CD14-positive monocyte (primary cell): ENCODE data around the gene CAPZA1. TPM values are rescaled to one million over a fixed set of nuclear protein-coding genes. Genes with fewer than 3 reads are reported as not detected.

Experiments
- DNase-seq, 3 donors: peaks; one replicate each; pipeline ENCODE4 v3.0.0-alpha.2; 2011 to 2022
- H2AFZ ChIP-seq: 2 replicates; pipeline ENCODE4 v1.6.0; 2012; ENCODE audit warnings: mild to moderate bottlenecking, low read depth, low read length, inconsistent platforms; ENCODE audit not compliant: insufficient read depth, poor library complexity, severe bottlenecking
- H3K27ac ChIP-seq, 2 donors: 1 replicate in 1 of 2; 2 replicates in 1 of 2; pipeline ENCODE4 v1.5.1; 2012 to 2013; ENCODE audit warnings: low read length in 2 of 2, control low read depth in 1 of 2, inconsistent platforms in 1 of 2, low read depth in 1 of 2, mild to moderate bottlenecking in 1 of 2
- H3K27me3 ChIP-seq, 2 donors: one replicate each; pipeline versions ENCODE4 v1.6.0 to v1.6.1; 2011 to 2013; ENCODE audit warnings: low read length in 2 of 2; ENCODE audit not compliant: control insufficient read depth in 2 of 2, insufficient read depth in 2 of 2
- H3K36me3 ChIP-seq, 2 donors: replicated peaks in 1 of 2; 1 replicate in 1 of 2; 2 replicates in 1 of 2; pipeline versions ENCODE4 v1.5.1 to v1.6.1; 2012 to 2013; ENCODE audit warnings: low read length in 2 of 2, control low read depth in 1 of 2, inconsistent platforms in 1 of 2, mild to moderate bottlenecking in 1 of 2; ENCODE audit not compliant: insufficient read depth in 2 of 2, control insufficient read depth in 1 of 2
- H3K4me1 ChIP-seq, 2 donors: 1 replicate in 1 of 2; 2 replicates in 1 of 2; pipeline versions ENCODE4 v1.5.1 to v1.6.1; 2012 to 2013; ENCODE audit warnings: low read length in 2 of 2, control low read depth in 1 of 2, inconsistent platforms in 1 of 2, mild to moderate bottlenecking in 1 of 2, moderate library complexity in 1 of 2; ENCODE audit not compliant: insufficient read depth in 2 of 2, control insufficient read depth in 1 of 2
- H3K4me2 ChIP-seq: replicated peaks from 2 replicates; pipeline ENCODE3; 2012; ENCODE audit warnings: low read length, moderate library complexity, mild to moderate bottlenecking; ENCODE audit not compliant: poor library complexity, severe bottlenecking; ENCODE audit errors: extremely low read depth
- H3K4me3 ChIP-seq, 3 experiments: fragments of 200-600 bp in 1 of 3; sonication (generic) in 1 of 3; replicated peaks in 1 of 3; 1 replicate in 2 of 3; 2 replicates in 1 of 3; pipeline ENCODE4 v1.5.1; 2011 to 2013; ENCODE audit warnings: low read length in 3 of 3, mild to moderate bottlenecking in 3 of 3, control low read depth in 2 of 3, low read depth in 2 of 3, inconsistent platforms in 1 of 3, moderate library complexity in 1 of 3
- H3K79me2 ChIP-seq: 2 replicates; pipeline ENCODE4 v1.6.0; 2012; ENCODE audit warnings: mild to moderate bottlenecking, control low read depth, inconsistent platforms, low read length, moderate library complexity; ENCODE audit not compliant: insufficient read depth
- H3K9ac ChIP-seq: 2 replicates; pipeline ENCODE4 v1.6.0; 2017; ENCODE audit warnings: low read length, mild to moderate bottlenecking; ENCODE audit not compliant: insufficient read depth, poor library complexity, severe bottlenecking
- H3K9me3 ChIP-seq, 2 donors: replicated peaks in 1 of 2; 1 replicate in 1 of 2; 2 replicates in 1 of 2; pipeline versions ENCODE4 v1.5.1 to v1.6.1; 2012 to 2013; ENCODE audit warnings: low read length in 2 of 2, control low read depth in 1 of 2; ENCODE audit not compliant: control insufficient read depth in 1 of 2, insufficient read depth in 1 of 2
- H4K20me1 ChIP-seq: 2 replicates; pipeline ENCODE4 v1.6.0; 2012; ENCODE audit warnings: mild to moderate bottlenecking, low read length, control low read depth, moderate library complexity; ENCODE audit not compliant: insufficient read depth
- H3K27ac Mint-ChIP-seq, 7 donors: one replicate each; pipeline ENCODE4 v1.8.0; 2020; ENCODE audit warnings: mild to moderate bottlenecking in 7 of 7, mixed read lengths in 7 of 7, moderate library complexity in 6 of 7, inconsistent platforms in 2 of 7
- H3K27me3 Mint-ChIP-seq, 3 donors: one replicate each; pipeline ENCODE4 v1.8.0; 2021 to 2022; ENCODE audit warnings: low read depth in 3 of 3, mild to moderate bottlenecking in 3 of 3, mixed read lengths in 3 of 3, moderate library complexity in 3 of 3, inconsistent platforms in 1 of 3
- H3K36me3 Mint-ChIP-seq, 2 donors: one replicate each; pipeline ENCODE4 v1.8.0; 2020; ENCODE audit warnings: mixed read lengths in 2 of 2, inconsistent platforms in 1 of 2, mild to moderate bottlenecking in 1 of 2
- H3K4me1 Mint-ChIP-seq: one replicate; pipeline ENCODE4 v1.8.0; 2020; ENCODE audit warnings: mild to moderate bottlenecking, mixed read lengths
- H3K4me3 Mint-ChIP-seq, 2 donors: one replicate each; pipeline ENCODE4 v1.8.0; 2020; ENCODE audit warnings: mild to moderate bottlenecking in 2 of 2, mixed read lengths in 2 of 2, moderate library complexity in 1 of 2
- H3K9me3 Mint-ChIP-seq, 7 donors: one replicate each; pipeline ENCODE4 v1.8.0; 2020 to 2022; ENCODE audit warnings: mixed read lengths in 7 of 7, mild to moderate bottlenecking in 6 of 7, moderate library complexity in 6 of 7, inconsistent platforms in 2 of 7
- WGBS: methylation state at CpG from one replicate; pipeline ENCODE4 v1.1.5; 2013; ENCODE audit warnings: missing lambda C conversion rate; ENCODE audit not compliant: insufficient coverage; 5-methylcytosine and 5-hydroxymethylcytosine counted together
- intact Hi-C, 2 donors: fragments of 100-400 bp; cut with micrococcal nuclease; formaldehyde crosslinking; loops; one replicate each; pipeline versions ENCODE4 v1.15.0 to v1.15.1; 2023
- polyA plus RNA-seq, 3 donors: library from polyadenylated mRNA; depleted of rRNA in 1 of 3; unstranded in 2 of 3; stranded (reverse) in 1 of 3; fragments of 300-500 nt in 2 of 3; fragments of >200 nt in 1 of 3; fragmentation: Illumina TruSeq in 2 of 3; gene quantifications; 1 replicate in 2 of 3; 2 replicates in 1 of 3; pipeline ENCODE4 v1.2.3, GENCODE V29; 2012 to 2021
- small RNA-seq: library from RNA; depleted of rRNA; stranded (forward); fragments of <200 nt; gene quantifications from one replicate; pipeline ENCODE3, GENCODE V24; 2012; ENCODE audit warnings: low read depth; ENCODE audit not compliant: insufficient read length
- TF ChIP-seq, protein P1 (sequence below): fragments of 200-600 bp; IDR thresholded peaks from one replicate; pipeline ENCODE4 v1.8.0; 2022; ENCODE audit warnings: antibody characterized with exemption, mild to moderate bottlenecking

Gene CAPZA1
- polyA plus RNA-seq, 3 donors, result 93.4 to 357 (median 339) TPM

DNA sequence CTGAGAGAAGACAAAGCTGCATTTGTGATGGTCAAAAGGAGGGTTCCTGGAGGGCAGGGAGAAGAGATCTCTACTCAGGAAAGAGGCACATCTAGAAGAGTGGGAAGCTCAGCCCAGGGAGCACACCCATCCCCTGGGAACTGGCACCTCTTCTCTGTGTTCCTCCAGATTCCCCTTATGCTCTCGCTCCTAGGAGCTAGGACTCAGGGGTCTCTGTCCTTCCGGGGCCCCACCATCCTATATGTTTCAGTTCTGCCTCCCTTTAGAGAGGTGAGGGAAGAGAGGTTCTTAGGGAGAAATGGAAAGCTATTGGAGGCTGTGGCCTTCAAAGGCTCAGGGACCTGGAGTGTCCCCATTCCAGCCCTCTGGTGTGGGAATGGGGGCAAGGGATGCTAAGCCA lies 100.1 kb downstream of the CAPZA1 start:
- no peaks in the 10 kb centered on the region for H3K9me3 ChIP-seq
- TF ChIP-seq, protein P1, sequence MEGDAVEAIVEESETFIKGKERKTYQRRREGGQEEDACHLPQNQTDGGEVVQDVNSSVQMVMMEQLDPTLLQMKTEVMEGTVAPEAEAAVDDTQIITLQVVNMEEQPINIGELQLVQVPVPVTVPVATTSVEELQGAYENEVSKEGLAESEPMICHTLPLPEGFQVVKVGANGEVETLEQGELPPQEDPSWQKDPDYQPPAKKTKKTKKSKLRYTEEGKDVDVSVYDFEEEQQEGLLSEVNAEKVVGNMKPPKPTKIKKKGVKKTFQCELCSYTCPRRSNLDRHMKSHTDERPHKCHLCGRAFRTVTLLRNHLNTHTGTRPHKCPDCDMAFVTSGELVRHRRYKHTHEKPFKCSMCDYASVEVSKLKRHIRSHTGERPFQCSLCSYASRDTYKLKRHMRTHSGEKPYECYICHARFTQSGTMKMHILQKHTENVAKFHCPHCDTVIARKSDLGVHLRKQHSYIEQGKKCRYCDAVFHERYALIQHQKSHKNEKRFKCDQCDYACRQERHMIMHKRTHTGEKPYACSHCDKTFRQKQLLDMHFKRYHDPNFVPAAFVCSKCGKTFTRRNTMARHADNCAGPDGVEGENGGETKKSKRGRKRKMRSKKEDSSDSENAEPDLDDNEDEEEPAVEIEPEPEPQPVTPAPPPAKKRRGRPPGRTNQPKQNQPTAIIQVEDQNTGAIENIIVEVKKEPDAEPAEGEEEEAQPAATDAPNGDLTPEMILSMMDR, result no peak
- H3K4me3 ChIP-seq, result no peak overlapping the region
- WGBS, result no CpG with 5 or more reads among the region's 2 CpGs
- H3K79me2 ChIP-seq, result no peaks in the 10 kb centered on the region
- Mint-ChIP-seq H3K27me3 (peaks cover 16 to 27% (median 20%) of the 10 kb centered on the region in 3 donors), H3K36me3 (peaks cover 0 to 1% of the 10 kb centered on the region in 2 donors), H3K4me1 (peaks cover 28% of the 10 kb centered on the region), H3K9me3 (peaks cover 0 to 1% (median 0%) of the 10 kb centered on the region in 7 donors), H3K27ac (no peak overlapping the region), H3K4me3 (no peak overlapping the region)
- no peak overlapping the region for H2AFZ ChIP-seq
- H3K9ac ChIP-seq, result no peak overlapping the region
- intact Hi-C loops, result loop anchor here (5.0 to 10.0 kb wide), 5 partner anchors 88 to 1565 kb away; partner anchors contain the start of genes LRIG2 (in 1 of the 2) and SLC16A1 (in 1 of the 2)
- H3K27ac ChIP-seq, result no peak overlapping the region
- no peak for DNase-seq
- H3K4me2 ChIP-seq, result no peak overlapping the region
- peaks cover 29 to 38% of the 10 kb centered on the region in 2 donors for H3K4me1 ChIP-seq
- peaks cover 0 to 9% of the 10 kb centered on the region in 2 donors for H3K27me3 ChIP-seq
- no peaks in the 10 kb centered on the region for H4K20me1 ChIP-seq
- H3K36me3 ChIP-seq, result no peaks in the 10 kb centered on the region

DNA sequence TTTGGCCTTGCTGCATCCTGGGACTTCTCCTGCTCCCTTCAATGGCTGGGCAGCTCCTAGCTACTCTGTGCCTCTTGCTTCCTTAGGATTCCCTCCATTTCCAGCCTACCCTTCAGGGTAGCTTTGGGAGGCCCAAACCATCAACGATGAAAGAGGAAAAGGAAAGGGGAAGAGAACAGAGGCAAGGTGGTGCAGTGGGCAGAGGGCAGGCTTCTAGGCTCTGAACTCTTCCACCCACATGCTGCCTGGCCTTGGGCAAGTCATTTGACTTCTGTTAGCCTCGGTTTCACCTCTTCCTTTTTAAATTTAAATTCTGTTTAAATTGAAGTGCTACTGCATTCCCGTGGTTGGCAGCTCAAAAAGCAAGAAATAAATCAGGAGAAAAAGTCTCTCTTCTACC lies 101.2 kb downstream of the CAPZA1 start:
- Histone ChIP-seq H3K36me3 (no peaks in the 10 kb centered on the region), H3K4me2 (no peak overlapping the region), H2AFZ (no peak overlapping the region), H3K9ac (no peak overlapping the region), H3K79me2 (no peaks in the 10 kb centered on the region), H3K9me3 (no peaks in the 10 kb centered on the region), H3K27ac (no peak overlapping the region), H4K20me1 (no peaks in the 10 kb centered on the region), H3K27me3 (peaks cover 0 to 9% of the 10 kb centered on the region in 2 donors), H3K4me1 (peaks cover 23 to 29% of the 10 kb centered on the region in 2 donors), H3K4me3 (no peak overlapping the region)
- TF ChIP-seq, protein P1, result no peak
- no CpG with 5 or more reads among the region's 3 CpGs for WGBS
- DNase-seq, result no peak
- peaks cover 0 to 1% (median 0%) of the 10 kb centered on the region in 7 donors for H3K9me3 Mint-ChIP-seq
- H3K27ac Mint-ChIP-seq, result no peak overlapping the region
- intact Hi-C loops, result no loop called here
- peaks cover 23% of the 10 kb centered on the region for H3K4me1 Mint-ChIP-seq
- H3K4me3 Mint-ChIP-seq, result no peak overlapping the region
- peaks cover 16 to 26% (median 20%) of the 10 kb centered on the region in 3 donors for H3K27me3 Mint-ChIP-seq
- H3K36me3 Mint-ChIP-seq, result peaks cover 0 to 1% of the 10 kb centered on the region in 2 donors

Small RNA genes within 50 kb of the gene (small RNA-seq; reads per million reads assigned to genes)
- gene RNU7-70P, result not detected

Other genes starting within 250 kb of the CAPZA1 start
- gene CTTNBP2NL, start 223.6 kb upstream of the CAPZA1 start, polyA plus RNA-seq, result 1 to 10 TPM; 1.6 to 4.9 (median 3.0) TPM
- gene WNT2B, start 110.9 kb upstream of the CAPZA1 start, polyA plus RNA-seq, result under 1 TPM in 2 of 3 donors, not detected in 1; 0.07 to 0.79 TPM
- 10 to 100 TPM in 1 of 3 donors, 1 to 10 TPM in 2; 5.4 to 10.0 (median 6.1) TPM for gene ST7L, start 691 bp upstream of the CAPZA1 start, polyA plus RNA-seq
- gene MOV10, start 54.8 kb downstream of the CAPZA1 start, polyA plus RNA-seq, result 10 to 100 TPM; 12.0 to 61.2 (median 13.6) TPM
- 100 to 1,000 TPM in 1 of 3 donors, 10 to 100 TPM in 2; 78.9 to 119 (median 91.5) TPM for gene RHOC, start 87.3 kb downstream of the CAPZA1 start, polyA plus RNA-seq
- under 1 TPM; 0.28 to 0.75 (median 0.69) TPM for gene PPM1J, start 95.5 kb downstream of the CAPZA1 start, polyA plus RNA-seq